T-helper 2 cell (primary cell): ENCODE measurements around the gene C1orf159.
"Not testable (repeated sequence)": the region's sequence is repeated elsewhere in the genome, so short reads cannot be mapped to it uniquely, and the experiment has no call there.

ENCODE experiments used
- DNase-seq, 5 experiments: peaks; one replicate each; pipeline versions ENCODE4 v3.0.0 to v3.0.0-alpha.2; 2012 to 2022

The C1orf159 gene

GRCh38 chr1:1117469-1117831 lies 1.6 kb upstream of the C1orf159 start:
- no peak for DNase-seq

GRCh38 chr1:1116701-1117468 lies 996 bp upstream of the C1orf159 start:
- DNase-seq = peak in 3 of 5 experiments; percentile 10 to 41 (median 32)

GRCh38 chr1:1115136-1115785 lies 628 bp downstream of the C1orf159 start:
- no peak for DNase-seq

DNA sequence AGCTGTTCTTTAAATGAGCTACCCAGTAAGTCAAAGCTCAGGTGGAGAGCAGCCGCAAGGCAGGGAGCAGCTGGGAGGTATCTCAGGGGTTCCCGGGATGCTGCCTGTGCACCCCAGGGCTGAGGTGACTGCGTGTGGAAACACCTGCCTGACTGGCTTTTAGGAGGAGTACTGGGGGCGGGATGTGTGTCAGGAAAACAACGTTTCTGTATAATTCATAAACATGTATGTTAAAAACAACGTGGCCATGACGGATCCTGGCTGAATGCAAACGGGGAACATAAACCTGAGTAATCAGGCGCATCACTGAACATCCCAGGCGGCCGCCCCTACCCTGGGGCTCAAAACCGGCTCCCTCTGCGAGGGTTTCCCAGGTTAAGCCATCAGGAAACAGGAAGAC lies 1.5 kb downstream of the C1orf159 start:
- DNase-seq = no peak

GRCh38 chr1:1112237-1112985 lies 3.5 kb downstream of the C1orf159 start:
- no peak for DNase-seq

DNA sequence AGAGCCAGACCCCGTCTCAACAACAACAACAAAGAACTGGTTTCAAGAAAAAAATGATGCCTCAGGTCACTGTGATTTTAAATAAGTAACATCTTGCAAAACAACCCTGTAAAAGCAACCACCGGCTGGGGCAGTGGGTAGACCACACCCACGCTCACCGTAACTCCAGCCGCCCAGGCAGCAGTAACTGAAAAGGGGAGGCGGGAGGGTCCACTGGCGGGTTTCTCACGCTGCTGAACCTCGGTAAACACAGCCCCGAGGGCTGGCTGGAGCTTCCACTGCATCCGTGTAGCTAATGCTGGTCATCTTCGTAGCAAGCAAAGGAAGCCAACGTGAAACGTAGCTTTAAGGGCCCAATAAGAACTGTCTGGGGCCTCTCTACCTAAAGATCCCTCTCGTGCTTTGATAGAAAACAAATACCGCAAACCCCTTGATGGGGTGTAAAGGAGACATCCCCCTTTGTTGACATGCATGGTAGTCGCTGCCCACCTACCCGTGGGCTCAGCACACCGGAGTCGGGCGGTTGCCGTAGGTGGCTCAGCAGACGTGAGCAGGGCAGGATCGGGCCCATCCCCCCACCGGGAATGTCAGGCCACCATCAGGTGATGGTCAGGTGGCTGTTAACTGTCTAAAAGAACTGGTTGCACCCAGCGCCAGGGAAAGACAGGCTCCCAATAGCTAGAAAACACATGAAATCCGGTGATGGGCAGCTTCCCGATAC lies 4.2 kb downstream of the C1orf159 start:
- DNase-seq = no peak

DNA sequence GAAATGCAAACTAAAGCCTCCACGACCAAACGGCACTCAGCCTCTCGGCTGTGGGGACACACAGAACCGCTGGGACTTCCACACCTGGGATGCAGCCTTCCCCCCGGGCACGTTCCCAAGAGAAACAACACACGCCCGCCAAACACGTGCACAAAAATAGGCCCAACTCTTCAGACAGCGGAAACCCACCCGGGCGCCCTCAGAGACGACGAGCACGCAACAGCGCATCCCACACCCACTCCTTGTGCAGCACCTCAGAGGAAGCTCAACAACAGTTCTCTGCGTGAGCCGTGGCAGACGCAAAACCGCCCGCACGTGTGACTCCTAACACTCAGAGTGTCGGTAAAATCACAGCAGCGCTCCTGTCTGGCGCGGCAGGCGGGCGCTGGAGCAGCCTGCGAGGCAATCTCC lies 5.3 kb downstream of the C1orf159 start:
- no peak for DNase-seq

GRCh38 chr1:1109743-1110142 lies 6.1 kb downstream of the C1orf159 start:
- no peak for DNase-seq

- no peak for DNase-seq
Observed at GRCh38 chr1:1106510-1107221, 9.2 kb downstream of the C1orf159 start.

DNA sequence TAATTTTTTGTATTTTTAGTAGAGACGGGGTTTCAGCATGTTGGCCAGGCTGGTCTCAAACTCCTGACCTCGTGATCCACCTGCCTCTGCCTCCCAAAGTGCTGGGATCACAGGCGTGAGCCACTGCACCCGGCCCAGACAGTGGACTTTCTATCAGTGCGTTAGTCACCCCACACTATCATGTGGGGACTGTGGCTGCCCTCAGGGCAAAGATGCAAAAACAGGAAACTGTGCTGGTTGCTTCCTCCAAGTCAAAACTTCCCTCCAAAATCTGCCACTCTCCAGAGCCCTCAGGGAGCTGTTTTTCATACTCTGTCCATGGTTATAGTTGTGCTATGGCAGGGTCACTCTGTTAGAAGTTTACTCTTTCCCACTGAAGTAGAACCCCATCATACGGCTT lies 11.7 kb downstream of the C1orf159 start:
- DNase-seq = peak in 1 of 5 experiments; percentile 41

GRCh38 chr1:1101503-1101902 lies 14.4 kb downstream of the C1orf159 start:
- no peak for DNase-seq

- DNase-seq = no peak
Observed at GRCh38 chr1:1100296-1100695, 15.6 kb downstream of the C1orf159 start.

GRCh38 chr1:1099506-1100183 lies 16.2 kb downstream of the C1orf159 start:
- peak in 1 of 5 experiments; percentile 74 for DNase-seq

DNA sequence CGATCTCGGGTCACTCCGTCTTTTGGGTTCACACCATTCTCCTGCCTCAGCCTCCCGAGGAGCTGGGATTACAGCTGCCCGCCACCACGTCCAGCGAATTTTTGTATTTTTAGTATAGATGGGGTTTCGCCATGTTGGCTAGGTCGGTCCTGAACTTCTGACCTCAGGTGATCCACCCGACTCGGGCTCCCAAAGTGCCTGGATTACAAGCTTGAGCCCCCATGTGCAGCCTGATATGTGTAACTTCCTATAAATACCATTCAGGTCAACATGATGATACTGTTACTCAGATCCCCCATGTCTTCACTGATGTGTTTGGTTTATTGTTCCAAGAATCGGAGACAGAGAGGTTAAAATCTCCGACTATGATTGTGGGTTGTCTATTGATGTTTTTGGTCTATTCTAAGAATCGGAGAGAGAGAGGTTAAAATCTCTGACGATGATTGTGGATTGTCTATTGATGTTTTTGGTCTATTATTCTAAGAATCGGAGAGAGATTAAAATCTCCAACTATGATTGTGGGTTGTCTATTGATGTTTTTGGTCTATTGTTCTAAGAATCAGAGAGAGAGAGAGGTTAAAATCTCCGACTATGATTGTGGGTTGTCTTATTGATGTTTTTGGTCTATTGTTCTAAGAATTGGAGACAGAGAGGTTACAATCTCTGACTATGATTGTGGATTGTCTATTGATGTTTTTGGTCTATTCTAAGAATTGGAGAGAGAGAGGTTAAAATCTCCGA lies 17.0 kb downstream of the C1orf159 start:
- DNase-seq = peak in 1 of 5 experiments; percentile 81

DNA sequence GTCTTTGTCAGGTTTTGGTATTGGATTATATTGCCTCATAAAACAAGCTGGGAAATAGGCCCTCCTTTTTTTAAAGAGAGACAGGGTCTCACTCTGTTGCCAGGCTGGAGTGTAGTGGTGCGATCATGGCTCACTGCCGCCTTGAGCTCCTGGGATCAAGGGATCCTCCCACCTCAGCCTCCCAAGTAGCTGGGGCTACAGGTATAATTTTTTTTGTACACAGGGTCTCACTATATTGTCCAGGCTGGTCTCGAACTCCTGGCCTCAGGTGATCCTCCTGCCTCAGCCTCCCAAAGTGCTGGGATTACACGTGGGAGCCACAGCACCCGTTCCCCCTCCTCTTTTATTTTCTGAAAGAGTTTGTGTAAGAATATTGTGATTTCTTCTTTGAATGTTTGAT lies 19.8 kb downstream of the C1orf159 start:
- DNase-seq = not testable (repeated sequence)

- no peak for DNase-seq
Observed at GRCh38 chr1:1094981-1095380, 20.9 kb downstream of the C1orf159 start.

- no peak for DNase-seq
Observed at GRCh38 chr1:1093610-1093943, 22.3 kb downstream of the C1orf159 start.

GRCh38 chr1:1092894-1093609 lies 22.8 kb downstream of the C1orf159 start:
- no peak for DNase-seq

DNA sequence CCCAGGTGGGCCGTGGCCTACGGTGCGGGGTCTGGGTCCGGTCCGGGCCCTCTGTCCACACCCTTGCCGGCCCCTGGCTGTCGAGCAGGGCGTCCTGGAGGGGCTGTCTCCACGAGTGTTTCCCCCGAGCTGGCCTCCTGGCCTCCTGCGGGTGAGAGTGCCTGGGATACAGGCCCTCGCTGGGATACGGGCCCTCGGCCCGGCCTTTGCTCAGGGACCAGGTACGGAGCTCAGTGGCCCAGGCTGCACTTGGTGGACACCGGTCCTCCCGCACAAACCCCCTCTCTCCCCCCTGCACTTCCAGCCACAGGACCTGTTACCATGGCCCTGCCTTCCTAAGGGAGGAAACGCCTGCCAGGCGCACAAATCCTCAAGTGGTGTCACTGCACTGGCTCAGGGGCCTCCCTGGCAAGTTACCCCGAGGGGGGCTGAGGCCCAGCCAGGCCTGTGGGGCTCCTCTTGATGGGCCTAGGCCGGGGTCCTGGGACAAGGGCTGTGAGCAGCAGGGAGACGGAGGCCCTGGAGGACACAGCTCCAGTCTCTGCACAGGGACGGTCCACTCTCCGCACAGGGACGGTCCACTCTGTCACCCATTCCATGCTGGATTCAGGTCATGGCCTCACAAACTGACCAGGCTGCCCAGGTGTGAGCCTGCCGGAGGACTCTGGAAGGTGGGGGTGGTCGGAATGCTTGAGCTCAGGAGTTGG lies 23.6 kb downstream of the C1orf159 start:
- no peak for DNase-seq
